Parathyroid adenoma (tissue), 2 donors: ENCODE measurements around the gene STXBP5.

ENCODE experiments used
- H2AFZ ChIP-seq: fragments of 300-600 bp; sonication (generic); one replicate; pipeline ENCODE4 v1.7.0; 2017; ENCODE audit warnings: antibody characterized with exemption, mild to moderate bottlenecking
- H3K27ac ChIP-seq: fragments of 300-600 bp; sonication (generic); one replicate; pipeline ENCODE4 v1.7.0; 2017
- H3K27me3 ChIP-seq: fragments of 300-600 bp; sonication (generic); one replicate; pipeline ENCODE4 v1.7.0; 2017; ENCODE audit warnings: low read length; ENCODE audit not compliant: control insufficient read depth, insufficient read depth
- H3K36me3 ChIP-seq: fragments of 300-600 bp; sonication (generic); one replicate; pipeline ENCODE4 v1.7.0; 2017; ENCODE audit warnings: low read length; ENCODE audit not compliant: control insufficient read depth, insufficient read depth
- H3K4me1 ChIP-seq: fragments of 300-600 bp; sonication (generic); one replicate; pipeline ENCODE4 v1.7.0; 2017; ENCODE audit warnings: control low read depth
- H3K4me2 ChIP-seq: fragments of 300-600 bp; sonication (generic); one replicate; pipeline ENCODE4 v1.7.0; 2017; ENCODE audit warnings: low read length
- H3K4me3 ChIP-seq: fragments of 300-600 bp; sonication (generic); one replicate; pipeline ENCODE4 v1.7.0; 2017; ENCODE audit warnings: low read depth, low read length
- H3K79me2 ChIP-seq: fragments of 300-600 bp; sonication (generic); one replicate; pipeline ENCODE4 v1.7.0; 2017; ENCODE audit warnings: control low read depth
- H3K9ac ChIP-seq: fragments of 300-600 bp; sonication (generic); one replicate; pipeline ENCODE4 v1.7.0; 2017; ENCODE audit warnings: mild to moderate bottlenecking
- H3K9me3 ChIP-seq: fragments of 300-600 bp; sonication (generic); one replicate; pipeline ENCODE4 v1.7.0; 2017; ENCODE audit warnings: low read length; ENCODE audit not compliant: control insufficient read depth
- CTCF ChIP-seq: fragments of 300-600 bp; sonication (generic); IDR thresholded peaks from one replicate; pipeline ENCODE4 v1.7.0; 2017; ENCODE audit warnings: antibody characterized with exemption, mild to moderate bottlenecking
- donor health status: primary hyperparathyroidism.

STXBP5 gene

GRCh38 chr6:147274012-147274411 is 69.8 kb downstream of the STXBP5 start:
- no peaks in the 10 kb centered on the region for H3K36me3 ChIP-seq
- no peak overlapping the region for H3K4me3 ChIP-seq
- TF ChIP-seq CTCF: no peak
- H3K9ac ChIP-seq: no peak overlapping the region
- H3K79me2 ChIP-seq: peaks cover 9% of the 10 kb centered on the region
- H3K27ac ChIP-seq: no peak overlapping the region
- H3K4me2 ChIP-seq: no peak overlapping the region
- H3K27me3 ChIP-seq: no peaks in the 10 kb centered on the region
- peaks cover 9% of the 10 kb centered on the region for H3K4me1 ChIP-seq
- H2AFZ ChIP-seq: no peak overlapping the region
- H3K9me3 ChIP-seq: no peaks in the 10 kb centered on the region

DNA sequence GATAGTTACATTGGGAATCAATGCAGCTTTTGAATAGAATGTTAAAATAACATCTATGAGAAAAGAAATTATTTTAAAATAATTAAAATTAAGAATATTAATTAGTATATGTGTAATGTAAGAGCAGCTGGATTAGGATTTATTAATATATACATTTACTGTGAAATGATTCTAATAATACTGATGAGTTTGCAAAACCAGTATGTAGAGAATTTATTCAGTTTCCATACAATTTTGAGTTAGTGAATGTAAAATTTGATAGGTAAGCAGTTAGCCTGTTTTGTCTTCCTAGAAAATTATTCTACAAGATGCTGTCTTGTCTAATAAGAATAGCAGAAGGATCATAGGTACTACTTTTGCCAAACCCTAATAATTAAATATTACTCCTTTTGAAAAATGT is 70.6 kb downstream of the STXBP5 start:
- H3K4me2 ChIP-seq: no peak overlapping the region
- H2AFZ ChIP-seq: no peak overlapping the region
- H3K9ac ChIP-seq: no peak overlapping the region
- H3K4me1 ChIP-seq: peaks cover 15% of the 10 kb centered on the region
- H3K9me3 ChIP-seq: no peaks in the 10 kb centered on the region
- no peak overlapping the region for H3K4me3 ChIP-seq
- TF ChIP-seq CTCF: no peak
- H3K79me2 ChIP-seq: peaks cover 9% of the 10 kb centered on the region
- H3K36me3 ChIP-seq: no peaks in the 10 kb centered on the region
- H3K27ac ChIP-seq: no peak overlapping the region
- H3K27me3 ChIP-seq: no peaks in the 10 kb centered on the region

DNA sequence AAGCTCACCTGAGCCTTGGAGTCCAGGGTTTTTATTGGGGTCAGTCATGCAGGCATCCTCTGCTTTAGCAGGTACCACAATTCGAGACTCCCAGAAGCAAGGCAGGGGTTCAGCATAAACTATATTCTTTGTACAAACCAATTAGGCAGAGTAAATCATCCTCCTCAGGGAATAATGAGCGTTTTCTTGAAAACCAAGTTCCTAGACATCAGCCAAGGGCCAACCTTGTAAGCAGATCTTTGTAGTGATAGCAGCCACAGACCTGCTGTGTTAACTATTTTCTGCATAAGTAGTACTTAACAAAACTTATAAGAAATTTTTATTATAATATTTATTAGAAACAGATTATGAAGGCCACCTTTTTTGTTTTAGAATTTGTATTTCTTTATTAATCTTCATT is 74.7 kb downstream of the STXBP5 start:
- H3K9ac ChIP-seq: no peak overlapping the region
- no peaks in the 10 kb centered on the region for H3K27me3 ChIP-seq
- no peaks in the 10 kb centered on the region for H3K9me3 ChIP-seq
- H3K4me1 ChIP-seq: peaks cover 35% of the 10 kb centered on the region
- TF ChIP-seq CTCF: no peak
- H3K4me3 ChIP-seq: no peak overlapping the region
- H3K4me2 ChIP-seq: no peak overlapping the region
- no peaks in the 10 kb centered on the region for H3K36me3 ChIP-seq
- H2AFZ ChIP-seq: no peak overlapping the region
- peak overlapping the region; percentile 37 for H3K27ac ChIP-seq
- H3K79me2 ChIP-seq: peaks cover 22% of the 10 kb centered on the region

DNA sequence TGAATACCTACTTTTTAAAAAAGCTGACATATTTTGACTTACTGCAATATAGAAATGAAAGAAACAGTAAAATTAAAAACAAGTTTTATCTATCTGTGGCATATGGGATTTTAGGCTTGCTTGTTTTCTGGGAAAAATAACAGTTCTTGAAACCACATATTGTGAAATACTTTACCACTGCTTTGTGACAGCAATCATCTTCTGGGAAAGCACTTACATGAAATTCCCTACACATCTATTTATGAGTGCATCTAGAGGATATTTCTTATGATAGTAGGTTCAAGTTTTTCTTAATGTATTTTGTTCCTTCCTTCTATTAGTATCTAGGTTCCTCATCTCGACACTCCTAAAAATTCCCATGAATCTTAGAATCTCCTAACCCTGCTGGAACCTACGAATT is 75.2 kb downstream of the STXBP5 start:
- Histone ChIP-seq H2AFZ (no peak overlapping the region), H3K36me3 (no peaks in the 10 kb centered on the region), H3K27ac (no peak overlapping the region), H3K79me2 (peaks cover 20% of the 10 kb centered on the region), H3K4me1 (peaks cover 40% of the 10 kb centered on the region), H3K9me3 (no peaks in the 10 kb centered on the region), H3K9ac (no peak overlapping the region), H3K4me3 (no peak overlapping the region), H3K4me2 (no peak overlapping the region), H3K27me3 (no peaks in the 10 kb centered on the region)
- TF ChIP-seq CTCF: no peak

- Histone ChIP-seq H3K9ac (no peak overlapping the region), H3K4me1 (peaks cover 48% of the 10 kb centered on the region), H3K4me2 (peak overlapping the region; percentile 39), H2AFZ (no peak overlapping the region), H3K27ac (peak overlapping the region; percentile 48), H3K79me2 (peaks cover 23% of the 10 kb centered on the region), H3K27me3 (no peaks in the 10 kb centered on the region), H3K36me3 (no peaks in the 10 kb centered on the region), H3K4me3 (no peak overlapping the region), H3K9me3 (no peaks in the 10 kb centered on the region)
- TF ChIP-seq CTCF: no peak
Measured at GRCh38 chr6:147281895-147282565, 77.8 kb downstream of the STXBP5 start.
